Parathyroid adenoma (tissue), 2 donors: Measurements from ENCODE around the gene ZNF552.
"Not testable (repeated sequence)": the region's sequence is repeated elsewhere in the genome, so short reads cannot be mapped to it uniquely, and the experiment has no call there.

Experiments used
- H2AFZ ChIP-seq: fragments of 300-600 bp; sonication (generic); one replicate; pipeline ENCODE4 v1.7.0; 2017; ENCODE audit warnings: antibody characterized with exemption, mild to moderate bottlenecking
- H3K27ac ChIP-seq: fragments of 300-600 bp; sonication (generic); one replicate; pipeline ENCODE4 v1.7.0; 2017
- H3K27me3 ChIP-seq: fragments of 300-600 bp; sonication (generic); one replicate; pipeline ENCODE4 v1.7.0; 2017; ENCODE audit warnings: low read length; ENCODE audit not compliant: control insufficient read depth, insufficient read depth
- H3K36me3 ChIP-seq: fragments of 300-600 bp; sonication (generic); one replicate; pipeline ENCODE4 v1.7.0; 2017; ENCODE audit warnings: low read length; ENCODE audit not compliant: control insufficient read depth, insufficient read depth
- H3K4me1 ChIP-seq: fragments of 300-600 bp; sonication (generic); one replicate; pipeline ENCODE4 v1.7.0; 2017; ENCODE audit warnings: control low read depth
- H3K4me2 ChIP-seq: fragments of 300-600 bp; sonication (generic); one replicate; pipeline ENCODE4 v1.7.0; 2017; ENCODE audit warnings: low read length
- H3K4me3 ChIP-seq: fragments of 300-600 bp; sonication (generic); one replicate; pipeline ENCODE4 v1.7.0; 2017; ENCODE audit warnings: low read depth, low read length
- H3K79me2 ChIP-seq: fragments of 300-600 bp; sonication (generic); one replicate; pipeline ENCODE4 v1.7.0; 2017; ENCODE audit warnings: control low read depth
- H3K9ac ChIP-seq: fragments of 300-600 bp; sonication (generic); one replicate; pipeline ENCODE4 v1.7.0; 2017; ENCODE audit warnings: mild to moderate bottlenecking
- H3K9me3 ChIP-seq: fragments of 300-600 bp; sonication (generic); one replicate; pipeline ENCODE4 v1.7.0; 2017; ENCODE audit warnings: low read length; ENCODE audit not compliant: control insufficient read depth
- TF ChIP-seq, protein P1 (sequence below): fragments of 300-600 bp; sonication (generic); IDR thresholded peaks from one replicate; pipeline ENCODE4 v1.7.0; 2017; ENCODE audit warnings: antibody characterized with exemption, mild to moderate bottlenecking
- donor health status: primary hyperparathyroidism.

Gene ZNF552

GRCh38 chr19:57841122-57841763 lies 26.5 kb upstream of the ZNF552 start:
- Histone ChIP-seq H3K27ac (no peak overlapping the region), H3K27me3 (no peaks in the 10 kb centered on the region), H3K4me3 (no peak overlapping the region), H3K4me1 (no peaks in the 10 kb centered on the region), H3K36me3 (no peaks in the 10 kb centered on the region), H3K4me2 (no peak overlapping the region), H3K79me2 (peaks cover 27% of the 10 kb centered on the region), H2AFZ (no peak overlapping the region), H3K9me3 (no peaks in the 10 kb centered on the region), H3K9ac (no peak overlapping the region)
- TF ChIP-seq, protein P1, sequence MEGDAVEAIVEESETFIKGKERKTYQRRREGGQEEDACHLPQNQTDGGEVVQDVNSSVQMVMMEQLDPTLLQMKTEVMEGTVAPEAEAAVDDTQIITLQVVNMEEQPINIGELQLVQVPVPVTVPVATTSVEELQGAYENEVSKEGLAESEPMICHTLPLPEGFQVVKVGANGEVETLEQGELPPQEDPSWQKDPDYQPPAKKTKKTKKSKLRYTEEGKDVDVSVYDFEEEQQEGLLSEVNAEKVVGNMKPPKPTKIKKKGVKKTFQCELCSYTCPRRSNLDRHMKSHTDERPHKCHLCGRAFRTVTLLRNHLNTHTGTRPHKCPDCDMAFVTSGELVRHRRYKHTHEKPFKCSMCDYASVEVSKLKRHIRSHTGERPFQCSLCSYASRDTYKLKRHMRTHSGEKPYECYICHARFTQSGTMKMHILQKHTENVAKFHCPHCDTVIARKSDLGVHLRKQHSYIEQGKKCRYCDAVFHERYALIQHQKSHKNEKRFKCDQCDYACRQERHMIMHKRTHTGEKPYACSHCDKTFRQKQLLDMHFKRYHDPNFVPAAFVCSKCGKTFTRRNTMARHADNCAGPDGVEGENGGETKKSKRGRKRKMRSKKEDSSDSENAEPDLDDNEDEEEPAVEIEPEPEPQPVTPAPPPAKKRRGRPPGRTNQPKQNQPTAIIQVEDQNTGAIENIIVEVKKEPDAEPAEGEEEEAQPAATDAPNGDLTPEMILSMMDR, result no peak

DNA sequence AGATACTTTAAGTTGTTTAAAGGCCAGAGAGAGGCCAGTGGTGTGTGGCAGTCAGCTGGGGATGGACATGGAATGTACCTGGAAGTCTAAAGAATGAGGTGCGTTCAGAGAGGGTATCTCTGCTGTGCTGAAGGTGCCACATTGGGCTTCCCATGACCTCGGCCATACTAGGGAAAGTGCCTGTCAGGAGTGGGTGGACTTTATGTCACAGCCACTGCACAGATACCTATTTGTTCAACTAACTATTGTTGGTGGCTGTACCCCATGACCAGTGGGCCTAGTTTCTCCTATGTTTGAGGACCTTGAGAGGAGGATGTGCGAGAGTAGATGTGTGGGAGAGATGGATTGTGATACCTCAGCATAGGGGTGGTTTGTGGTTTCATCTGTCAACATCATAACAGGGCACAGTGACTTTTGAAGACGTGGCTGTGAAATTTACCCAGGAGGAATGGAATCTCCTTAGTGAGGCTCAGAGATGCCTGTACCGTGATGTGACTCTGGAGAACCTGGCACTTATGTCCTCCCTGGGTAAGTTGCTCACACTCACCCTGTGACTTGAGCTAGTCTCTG lies 24.0 kb upstream of the ZNF552 start:
- H3K9me3 ChIP-seq, H3K4me3 ChIP-seq, H3K27ac ChIP-seq, H3K9ac ChIP-seq, H2AFZ ChIP-seq, H3K4me1 ChIP-seq, H3K36me3 ChIP-seq, H3K4me2 ChIP-seq, H3K27me3 ChIP-seq: not testable (repeated sequence)
- H3K79me2 ChIP-seq, result peaks cover 20% of the 10 kb centered on the region

DNA sequence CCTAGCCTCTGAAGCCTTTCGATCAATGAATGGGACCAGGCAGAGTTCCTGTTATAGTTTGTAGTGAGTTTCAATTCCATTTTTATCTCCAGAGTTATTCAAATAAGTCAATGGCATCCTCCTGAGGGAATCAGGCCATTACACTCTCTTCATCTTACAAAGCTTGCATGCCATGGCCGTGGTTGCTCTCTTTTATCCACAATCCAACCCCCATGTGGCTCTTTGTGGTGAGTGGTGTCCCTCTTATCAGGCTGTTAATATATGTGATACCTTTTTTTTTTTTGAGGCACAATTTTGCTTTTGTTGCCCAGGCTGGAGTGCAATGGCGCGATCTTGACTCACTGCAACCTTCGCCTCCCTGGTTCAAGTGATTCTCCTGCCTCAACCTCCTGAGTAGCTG lies 22.3 kb upstream of the ZNF552 start:
- not testable (repeated sequence) for H3K9me3 ChIP-seq, H3K36me3 ChIP-seq, H2AFZ ChIP-seq, H3K4me2 ChIP-seq, H3K4me1 ChIP-seq, H3K27ac ChIP-seq, H3K9ac ChIP-seq, H3K27me3 ChIP-seq, H3K4me3 ChIP-seq
- peaks cover 29% of the 10 kb centered on the region for H3K79me2 ChIP-seq

DNA sequence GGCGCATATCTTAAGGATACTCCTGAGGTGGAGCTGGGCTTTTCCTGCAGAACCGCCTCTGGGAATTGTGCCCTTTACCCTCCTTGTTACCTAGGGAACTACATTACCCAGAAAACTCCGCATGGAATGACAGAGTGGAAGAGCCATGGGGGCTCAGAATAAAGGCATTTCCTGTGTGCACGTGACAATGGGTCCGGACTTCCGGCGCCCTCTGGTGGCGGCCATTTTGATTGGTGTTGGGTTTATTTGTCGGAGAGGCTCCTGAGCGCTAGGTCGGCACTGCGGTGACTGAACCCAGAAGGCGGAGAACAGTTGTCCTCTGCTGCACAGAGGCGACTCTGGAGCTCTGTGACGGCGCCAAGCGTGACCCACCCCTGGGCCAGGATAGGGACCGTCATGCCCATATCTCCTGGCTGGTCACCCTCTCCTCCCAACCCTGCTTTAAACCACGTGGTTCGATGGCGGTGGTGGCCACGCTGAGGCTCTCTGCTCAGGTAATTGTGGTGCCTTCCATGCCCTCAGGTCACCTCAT lies 15.4 kb upstream of the ZNF552 start, which contains the start of gene ZNF587B:
Gene ZNF587B, plus strand, starts transcription at position 229 of the 532 bp plus-strand sequence. Its CDS starts 230 bp downstream, at position 459.
- TF ChIP-seq, protein P1, result peak; percentile 76
- peak within 1 kb of the TSS; percentile 65 for H3K4me3 ChIP-seq

GRCh38 chr19:57829316-57829715 lies 14.6 kb upstream of the ZNF552 start:
- H3K9ac ChIP-seq, result no peak overlapping the region
- TF ChIP-seq, protein P1, result no peak
- peak overlapping the region; percentile 71 for H3K27ac ChIP-seq
- H3K4me1 ChIP-seq, result peaks cover 7% of the 10 kb centered on the region
- peaks cover 24% of the 10 kb centered on the region for H3K79me2 ChIP-seq
- H3K27me3 ChIP-seq, result no peaks in the 10 kb centered on the region
- H3K4me2 ChIP-seq, result no peak overlapping the region
- H3K9me3 ChIP-seq, result no peaks in the 10 kb centered on the region
- H3K4me3 ChIP-seq, result no peak overlapping the region
- H2AFZ ChIP-seq, result no peak overlapping the region
- no peaks in the 10 kb centered on the region for H3K36me3 ChIP-seq

More for the DNA sequence above, 15.4 kb upstream of the ZNF552 start, which contains the start of gene ZNF587B:
- peak within 1 kb of the TSS; percentile 87 for H3K4me2 ChIP-seq
- H3K79me2 ChIP-seq, result peaks cover 23% of the 10 kb centered on the region
- peaks cover 7% of the 10 kb centered on the region for H3K4me1 ChIP-seq
- H2AFZ ChIP-seq, result peak within 1 kb of the TSS; percentile 44
- no peak within 1 kb of the TSS for H3K9ac ChIP-seq
- no peaks in the 10 kb centered on the region for H3K36me3 ChIP-seq
- peak within 1 kb of the TSS; percentile 71 for H3K27ac ChIP-seq
- H3K27me3 ChIP-seq, result no peaks in the 10 kb centered on the region
- no peaks in the 10 kb centered on the region for H3K9me3 ChIP-seq
